GM23338 (cell line): ENCODE measurements around the gene DCLK2.

Experiments
- CREB1 ChIP-seq: fragments of 250-450 bp; sonication (Bioruptor Pico); IDR thresholded peaks from 2 replicates; pipeline ENCODE4 v1.5.0; 2020; ENCODE audit warnings: low read depth, mild to moderate bottlenecking, moderate library complexity
- EZH2 ChIP-seq: fragments of 200-600 bp; sonication (generic); IDR thresholded peaks from one replicate; pipeline ENCODE4 v1.8.0; 2017; ENCODE audit warnings: antibody characterized with exemption, mild to moderate bottlenecking, low read depth; ENCODE audit not compliant: unreplicated experiment
- EZH2phosphoT487 ChIP-seq: fragments of 200-600 bp; sonication (generic); IDR thresholded peaks from one replicate; pipeline ENCODE4 v1.8.1; 2018; ENCODE audit warnings: antibody characterized with exemption; ENCODE audit not compliant: unreplicated experiment
- JUNB ChIP-seq: IDR thresholded peaks from one replicate; pipeline ENCODE4 v1.6.1; 2016; ENCODE audit warnings: antibody characterized with exemption; ENCODE audit not compliant: unreplicated experiment
- POLR2AphosphoS5 ChIP-seq: IDR thresholded peaks from 2 replicates; pipeline ENCODE4 v1.6.1; 2016; ENCODE audit warnings: antibody characterized with exemption, low read depth
- ZNF331 ChIP-seq: fragments of 250-450 bp; sonication (Bioruptor Pico); IDR thresholded peaks from 2 replicates; pipeline ENCODE4 v1.5.0; 2020; ENCODE audit warnings: low read depth, mild to moderate bottlenecking, moderate library complexity
- TF ChIP-seq, protein P1 (sequence below), 2 experiments: fragments of 200-600 bp in 1 of 2; sonication (generic) in 1 of 2; conservative IDR thresholded peaks; 2 replicates each; pipeline versions ENCODE4 v1.5.1 to v1.6.1; 2016 to 2017; ENCODE audit warnings: antibody characterized with exemption in 2 of 2, low read depth in 2 of 2, mild to moderate bottlenecking in 2 of 2, moderate library complexity in 1 of 2
- TF ChIP-seq, protein P2 (sequence below): IDR thresholded peaks from one replicate; pipeline ENCODE4 v1.6.1; 2018; ENCODE audit warnings: antibody characterized with exemption; ENCODE audit not compliant: unreplicated experiment
- TF ChIP-seq, protein P3 (sequence below): fragments of 250-450 bp; sonication (Bioruptor Pico); IDR thresholded peaks from 2 replicates; pipeline ENCODE4 v1.5.0; 2020; ENCODE audit warnings: mild to moderate bottlenecking, moderate library complexity

DNA sequence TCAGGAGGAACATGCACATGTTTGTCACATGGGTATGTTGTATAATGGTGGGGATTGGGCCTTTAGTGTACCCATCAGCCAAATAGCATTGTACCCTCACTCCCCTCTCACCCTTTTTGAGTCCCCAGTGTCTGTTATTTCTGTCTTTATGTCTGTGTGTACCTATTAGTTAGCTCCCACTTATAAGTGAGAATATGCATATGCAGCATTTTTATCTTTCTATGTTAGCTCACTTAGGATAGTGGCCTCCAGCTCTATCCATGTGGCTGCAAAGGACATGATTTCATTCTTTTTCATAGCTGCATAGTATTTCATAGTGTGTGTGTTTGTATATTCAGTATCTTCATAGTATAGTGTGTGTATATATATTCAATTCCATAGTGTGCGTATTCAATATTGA is 64.6 kb downstream of the DCLK2 start:
- TF ChIP-seq, protein P1, sequence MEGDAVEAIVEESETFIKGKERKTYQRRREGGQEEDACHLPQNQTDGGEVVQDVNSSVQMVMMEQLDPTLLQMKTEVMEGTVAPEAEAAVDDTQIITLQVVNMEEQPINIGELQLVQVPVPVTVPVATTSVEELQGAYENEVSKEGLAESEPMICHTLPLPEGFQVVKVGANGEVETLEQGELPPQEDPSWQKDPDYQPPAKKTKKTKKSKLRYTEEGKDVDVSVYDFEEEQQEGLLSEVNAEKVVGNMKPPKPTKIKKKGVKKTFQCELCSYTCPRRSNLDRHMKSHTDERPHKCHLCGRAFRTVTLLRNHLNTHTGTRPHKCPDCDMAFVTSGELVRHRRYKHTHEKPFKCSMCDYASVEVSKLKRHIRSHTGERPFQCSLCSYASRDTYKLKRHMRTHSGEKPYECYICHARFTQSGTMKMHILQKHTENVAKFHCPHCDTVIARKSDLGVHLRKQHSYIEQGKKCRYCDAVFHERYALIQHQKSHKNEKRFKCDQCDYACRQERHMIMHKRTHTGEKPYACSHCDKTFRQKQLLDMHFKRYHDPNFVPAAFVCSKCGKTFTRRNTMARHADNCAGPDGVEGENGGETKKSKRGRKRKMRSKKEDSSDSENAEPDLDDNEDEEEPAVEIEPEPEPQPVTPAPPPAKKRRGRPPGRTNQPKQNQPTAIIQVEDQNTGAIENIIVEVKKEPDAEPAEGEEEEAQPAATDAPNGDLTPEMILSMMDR (conservative IDR thresholded peaks at IDR 0.05; ENCODE audit: low read depth in 2 of 2): no peak
- no peak for TF ChIP-seq ZNF331 (CRISPR knock-in tag)
- no peak for TF ChIP-seq POLR2AphosphoS5
- TF ChIP-seq, protein P2, sequence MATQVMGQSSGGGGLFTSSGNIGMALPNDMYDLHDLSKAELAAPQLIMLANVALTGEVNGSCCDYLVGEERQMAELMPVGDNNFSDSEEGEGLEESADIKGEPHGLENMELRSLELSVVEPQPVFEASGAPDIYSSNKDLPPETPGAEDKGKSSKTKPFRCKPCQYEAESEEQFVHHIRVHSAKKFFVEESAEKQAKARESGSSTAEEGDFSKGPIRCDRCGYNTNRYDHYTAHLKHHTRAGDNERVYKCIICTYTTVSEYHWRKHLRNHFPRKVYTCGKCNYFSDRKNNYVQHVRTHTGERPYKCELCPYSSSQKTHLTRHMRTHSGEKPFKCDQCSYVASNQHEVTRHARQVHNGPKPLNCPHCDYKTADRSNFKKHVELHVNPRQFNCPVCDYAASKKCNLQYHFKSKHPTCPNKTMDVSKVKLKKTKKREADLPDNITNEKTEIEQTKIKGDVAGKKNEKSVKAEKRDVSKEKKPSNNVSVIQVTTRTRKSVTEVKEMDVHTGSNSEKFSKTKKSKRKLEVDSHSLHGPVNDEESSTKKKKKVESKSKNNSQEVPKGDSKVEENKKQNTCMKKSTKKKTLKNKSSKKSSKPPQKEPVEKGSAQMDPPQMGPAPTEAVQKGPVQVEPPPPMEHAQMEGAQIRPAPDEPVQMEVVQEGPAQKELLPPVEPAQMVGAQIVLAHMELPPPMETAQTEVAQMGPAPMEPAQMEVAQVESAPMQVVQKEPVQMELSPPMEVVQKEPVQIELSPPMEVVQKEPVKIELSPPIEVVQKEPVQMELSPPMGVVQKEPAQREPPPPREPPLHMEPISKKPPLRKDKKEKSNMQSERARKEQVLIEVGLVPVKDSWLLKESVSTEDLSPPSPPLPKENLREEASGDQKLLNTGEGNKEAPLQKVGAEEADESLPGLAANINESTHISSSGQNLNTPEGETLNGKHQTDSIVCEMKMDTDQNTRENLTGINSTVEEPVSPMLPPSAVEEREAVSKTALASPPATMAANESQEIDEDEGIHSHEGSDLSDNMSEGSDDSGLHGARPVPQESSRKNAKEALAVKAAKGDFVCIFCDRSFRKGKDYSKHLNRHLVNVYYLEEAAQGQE: no peak
- TF ChIP-seq EZH2: no peak
- no peak for TF ChIP-seq JUNB
- TF ChIP-seq, protein P3, sequence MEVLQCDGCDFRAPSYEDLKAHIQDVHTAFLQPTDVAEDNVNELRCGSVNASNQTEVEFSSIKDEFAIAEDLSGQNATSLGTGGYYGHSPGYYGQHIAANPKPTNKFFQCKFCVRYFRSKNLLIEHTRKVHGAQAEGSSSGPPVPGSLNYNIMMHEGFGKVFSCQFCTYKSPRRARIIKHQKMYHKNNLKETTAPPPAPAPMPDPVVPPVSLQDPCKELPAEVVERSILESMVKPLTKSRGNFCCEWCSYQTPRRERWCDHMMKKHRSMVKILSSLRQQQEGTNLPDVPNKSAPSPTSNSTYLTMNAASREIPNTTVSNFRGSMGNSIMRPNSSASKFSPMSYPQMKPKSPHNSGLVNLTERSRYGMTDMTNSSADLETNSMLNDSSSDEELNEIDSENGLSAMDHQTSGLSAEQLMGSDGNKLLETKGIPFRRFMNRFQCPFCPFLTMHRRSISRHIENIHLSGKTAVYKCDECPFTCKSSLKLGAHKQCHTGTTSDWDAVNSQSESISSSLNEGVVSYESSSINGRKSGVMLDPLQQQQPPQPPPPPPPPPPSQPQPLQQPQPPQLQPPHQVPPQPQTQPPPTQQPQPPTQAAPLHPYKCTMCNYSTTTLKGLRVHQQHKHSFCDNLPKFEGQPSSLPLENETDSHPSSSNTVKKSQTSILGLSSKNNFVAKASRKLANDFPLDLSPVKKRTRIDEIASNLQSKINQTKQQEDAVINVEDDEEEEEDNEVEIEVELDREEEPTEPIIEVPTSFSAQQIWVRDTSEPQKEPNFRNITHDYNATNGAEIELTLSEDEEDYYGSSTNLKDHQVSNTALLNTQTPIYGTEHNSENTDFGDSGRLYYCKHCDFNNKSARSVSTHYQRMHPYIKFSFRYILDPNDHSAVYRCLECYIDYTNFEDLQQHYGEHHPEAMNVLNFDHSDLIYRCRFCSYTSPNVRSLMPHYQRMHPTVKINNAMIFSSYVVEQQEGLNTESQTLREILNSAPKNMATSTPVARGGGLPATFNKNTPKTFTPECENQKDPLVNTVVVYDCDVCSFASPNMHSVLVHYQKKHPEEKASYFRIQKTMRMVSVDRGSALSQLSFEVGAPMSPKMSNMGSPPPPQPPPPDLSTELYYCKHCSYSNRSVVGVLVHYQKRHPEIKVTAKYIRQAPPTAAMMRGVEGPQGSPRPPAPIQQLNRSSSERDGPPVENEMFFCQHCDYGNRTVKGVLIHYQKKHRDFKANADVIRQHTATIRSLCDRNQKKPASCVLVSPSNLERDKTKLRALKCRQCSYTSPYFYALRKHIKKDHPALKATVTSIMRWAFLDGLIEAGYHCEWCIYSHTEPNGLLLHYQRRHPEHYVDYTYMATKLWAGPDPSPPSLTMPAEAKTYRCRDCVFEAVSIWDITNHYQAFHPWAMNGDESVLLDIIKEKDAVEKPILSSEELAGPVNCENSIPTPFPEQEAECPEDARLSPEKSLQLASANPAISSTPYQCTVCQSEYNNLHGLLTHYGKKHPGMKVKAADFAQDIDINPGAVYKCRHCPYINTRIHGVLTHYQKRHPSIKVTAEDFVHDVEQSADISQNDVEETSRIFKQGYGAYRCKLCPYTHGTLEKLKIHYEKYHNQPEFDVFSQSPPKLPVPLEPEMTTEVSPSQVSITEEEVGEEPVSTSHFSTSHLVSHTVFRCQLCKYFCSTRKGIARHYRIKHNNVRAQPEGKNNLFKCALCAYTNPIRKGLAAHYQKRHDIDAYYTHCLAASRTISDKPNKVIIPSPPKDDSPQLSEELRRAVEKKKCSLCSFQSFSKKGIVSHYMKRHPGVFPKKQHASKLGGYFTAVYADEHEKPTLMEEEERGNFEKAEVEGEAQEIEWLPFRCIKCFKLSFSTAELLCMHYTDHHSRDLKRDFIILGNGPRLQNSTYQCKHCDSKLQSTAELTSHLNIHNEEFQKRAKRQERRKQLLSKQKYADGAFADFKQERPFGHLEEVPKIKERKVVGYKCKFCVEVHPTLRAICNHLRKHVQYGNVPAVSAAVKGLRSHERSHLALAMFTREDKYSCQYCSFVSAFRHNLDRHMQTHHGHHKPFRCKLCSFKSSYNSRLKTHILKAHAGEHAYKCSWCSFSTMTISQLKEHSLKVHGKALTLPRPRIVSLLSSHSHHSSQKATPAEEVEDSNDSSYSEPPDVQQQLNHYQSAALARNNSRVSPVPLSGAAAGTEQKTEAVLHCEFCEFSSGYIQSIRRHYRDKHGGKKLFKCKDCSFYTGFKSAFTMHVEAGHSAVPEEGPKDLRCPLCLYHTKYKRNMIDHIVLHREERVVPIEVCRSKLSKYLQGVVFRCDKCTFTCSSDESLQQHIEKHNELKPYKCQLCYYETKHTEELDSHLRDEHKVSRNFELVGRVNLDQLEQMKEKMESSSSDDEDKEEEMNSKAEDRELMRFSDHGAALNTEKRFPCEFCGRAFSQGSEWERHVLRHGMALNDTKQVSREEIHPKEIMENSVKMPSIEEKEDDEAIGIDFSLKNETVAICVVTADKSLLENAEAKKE (CRISPR knock-in tag): no peak
- TF ChIP-seq EZH2phosphoT487: no peak
- no peak for TF ChIP-seq CREB1 (CRISPR knock-in tag)
